Sigmoid colon (tissue), 4 donors: ENCODE results near the gene ZNF554.

Experiments used
- CTCF ChIP-seq, 4 experiments: fragments of 450-650 bp in 3 of 4; fragments of 200-600 bp in 1 of 4; IDR thresholded peaks; one replicate each; pipeline ENCODE4 v1.5.1; 2016 to 2019; ENCODE audit warnings: antibody characterized with exemption in 4 of 4, mild to moderate bottlenecking in 3 of 4, moderate library complexity in 2 of 4
- EP300 ChIP-seq, 4 donors: sonication (generic); formaldehyde crosslinking; IDR thresholded peaks; one replicate each; pipeline ENCODE4 v1.6.1; 2017; ENCODE audit warnings: antibody characterized with exemption in 4 of 4
- POLR2A ChIP-seq, 2 donors: fragments of 450-650 bp; IDR thresholded peaks; one replicate each; pipeline ENCODE4 v1.6.1; 2016; ENCODE audit warnings: antibody characterized with exemption in 2 of 2, mild to moderate bottlenecking in 2 of 2, moderate library complexity in 2 of 2

- TF ChIP-seq CTCF (IDR thresholded peaks at IDR 0.05) (no peak), POLR2A (IDR thresholded peaks at IDR 0.05) (no peak), EP300 (IDR thresholded peaks at IDR 0.05) (no peak)
Observed at GRCh38 chr19:2774953-2775555, 44.6 kb upstream of the ZNF554 start.
